Tibial nerve (tissue), 4 donors: ENCODE results near the gene RAX2. TPM values are rescaled to one million over a fixed set of nuclear protein-coding genes. Genes with fewer than 3 reads are reported as not detected.

Experiments
- DNase-seq, 2 donors: peaks; one replicate each; pipeline ENCODE4 v3.0.0-alpha.2; 2019; ENCODE audit warnings: low spot score in 2 of 2
- H3K27ac ChIP-seq, 4 donors: fragments of 200-600 bp; sonication (generic) in 3 of 4; one replicate each; pipeline ENCODE4 v1.5.1; 2017 to 2019; ENCODE audit warnings: mild to moderate bottlenecking in 1 of 4
- H3K27me3 ChIP-seq, 2 donors: fragments of 200-600 bp; sonication (generic) in 1 of 2; one replicate each; pipeline versions ENCODE4 v1.5.1 to v1.6.0; 2017 to 2019
- H3K36me3 ChIP-seq, 3 donors: fragments of 200-600 bp; sonication (generic); one replicate each; pipeline ENCODE4 v1.5.1; 2018 to 2019
- H3K4me1 ChIP-seq, 4 donors: fragments of 200-600 bp; sonication (generic) in 3 of 4; one replicate each; pipeline ENCODE4 v1.5.1; 2017 to 2019
- H3K4me3 ChIP-seq, 4 donors: fragments of 200-600 bp; sonication (generic) in 3 of 4; one replicate each; pipeline ENCODE4 v1.5.1; 2017 to 2019; ENCODE audit warnings: mild to moderate bottlenecking in 1 of 4, moderate library complexity in 1 of 4
- H3K9me3 ChIP-seq, 4 donors: fragments of 200-600 bp; sonication (generic) in 3 of 4; one replicate each; pipeline ENCODE4 v1.5.1; 2017 to 2019
- CTCF ChIP-seq, 5 experiments: fragments of 200-600 bp in 3 of 5; fragments of 450-650 bp in 2 of 5; sonication (generic) in 3 of 5; IDR thresholded peaks; one replicate each; pipeline ENCODE4 v1.5.1; 2016 to 2019; ENCODE audit warnings: antibody characterized with exemption in 5 of 5, mild to moderate bottlenecking in 3 of 5, moderate library complexity in 2 of 5
- EP300 ChIP-seq, 2 donors: sonication (generic); formaldehyde crosslinking; IDR thresholded peaks; one replicate each; pipeline ENCODE4 v1.6.1; 2017; ENCODE audit warnings: antibody characterized with exemption in 2 of 2, mild to moderate bottlenecking in 1 of 2
- POLR2A ChIP-seq, 2 donors: fragments of 450-650 bp; IDR thresholded peaks; one replicate each; pipeline ENCODE4 v1.6.1; 2017; ENCODE audit warnings: antibody characterized with exemption in 2 of 2, mild to moderate bottlenecking in 2 of 2, moderate library complexity in 2 of 2
- WGBS, 2 donors: methylation state at CpG; one replicate each; pipeline ENCODE4 v1.1.5; 2018; 5-methylcytosine and 5-hydroxymethylcytosine counted together
- total RNA-seq, 4 donors: library from RNA; depleted of rRNA; stranded (reverse); fragments of >200 nt; gene quantifications; one replicate each; pipeline ENCODE4 v1.1.0, GENCODE V29; 2016

Gene RAX2
- total RNA-seq, 4 donors from 2014 or later: not detected

GRCh38 chr19:3810708-3811355, 38.8 kb upstream of the RAX2 start:
- TF ChIP-seq POLR2A (IDR thresholded peaks at IDR 0.05): no peak
- TF ChIP-seq EP300 (IDR thresholded peaks at IDR 0.05): no peak
- TF ChIP-seq CTCF (IDR thresholded peaks at IDR 0.05): no peak
- 82 to 88% methylated on average over 11 to 36 of the region's 38 CpGs for WGBS, 2 donors
- Histone ChIP-seq H3K27me3 (peaks cover 0 to 14% of the 10 kb centered on the region in 2 donors), H3K27ac (no peak overlapping the region), H3K9me3 (no peaks in the 10 kb centered on the region), H3K4me3 (no peak overlapping the region), H3K36me3 (no peaks in the 10 kb centered on the region), H3K4me1 (peaks cover 0 to 10% (median 0%) of the 10 kb centered on the region in 4 donors)
- DNase-seq: no peak

DNA sequence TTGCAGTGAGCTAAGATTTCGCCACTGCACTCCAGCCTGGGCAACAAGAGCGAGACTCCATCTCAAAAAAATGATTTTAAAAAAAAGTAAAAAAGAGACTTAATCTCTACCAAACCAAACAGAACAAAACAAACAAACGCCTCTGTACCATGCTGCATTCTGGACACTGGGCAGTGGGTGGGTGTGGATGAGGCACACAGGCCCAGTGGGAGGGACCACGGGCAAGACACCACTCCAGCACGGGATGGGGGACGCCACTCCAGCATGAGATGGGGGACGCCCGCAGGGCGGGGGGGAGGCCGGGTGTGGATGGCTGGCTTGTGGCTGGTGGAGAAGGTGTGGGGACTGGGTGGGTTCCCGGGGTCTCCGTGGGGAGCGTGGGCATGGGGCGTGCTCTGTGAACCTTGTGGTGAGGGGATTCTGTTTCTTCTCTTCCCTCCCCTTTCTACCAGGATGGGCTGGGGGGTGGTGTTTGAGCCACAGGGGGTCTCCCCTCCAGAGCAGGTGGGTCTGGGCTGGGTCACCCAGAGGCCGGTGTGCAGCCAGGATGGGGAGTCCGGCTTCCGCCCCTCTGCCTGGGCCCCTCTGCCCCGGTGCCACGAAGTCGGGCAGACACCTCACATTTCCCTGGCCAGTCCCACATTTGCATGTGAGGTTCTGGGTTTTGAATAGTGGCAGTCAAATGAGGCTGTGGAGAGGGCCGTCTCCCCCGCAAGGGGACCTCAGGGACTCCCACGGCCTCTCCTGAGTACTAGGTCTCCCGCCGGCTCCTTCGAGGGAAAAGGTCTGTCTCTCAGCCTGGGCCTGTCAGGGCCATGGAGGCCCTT, 38.1 kb upstream of the RAX2 start:
- TF ChIP-seq EP300 (IDR thresholded peaks at IDR 0.05) (no peak), CTCF (IDR thresholded peaks at IDR 0.05) (no peak), POLR2A (IDR thresholded peaks at IDR 0.05) (no peak)
- Histone ChIP-seq H3K4me3 (no peak overlapping the region), H3K27me3 (peaks cover 0 to 22% of the 10 kb centered on the region in 2 donors), H3K36me3 (no peaks in the 10 kb centered on the region), H3K27ac (no peak overlapping the region), H3K4me1 (peaks cover 0 to 10% (median 0%) of the 10 kb centered on the region in 4 donors), H3K9me3 (no peaks in the 10 kb centered on the region)
- 74 to 80% methylated on average over 24 to 26 of the region's 26 CpGs for WGBS, 2 donors
- no peak for DNase-seq

DNA sequence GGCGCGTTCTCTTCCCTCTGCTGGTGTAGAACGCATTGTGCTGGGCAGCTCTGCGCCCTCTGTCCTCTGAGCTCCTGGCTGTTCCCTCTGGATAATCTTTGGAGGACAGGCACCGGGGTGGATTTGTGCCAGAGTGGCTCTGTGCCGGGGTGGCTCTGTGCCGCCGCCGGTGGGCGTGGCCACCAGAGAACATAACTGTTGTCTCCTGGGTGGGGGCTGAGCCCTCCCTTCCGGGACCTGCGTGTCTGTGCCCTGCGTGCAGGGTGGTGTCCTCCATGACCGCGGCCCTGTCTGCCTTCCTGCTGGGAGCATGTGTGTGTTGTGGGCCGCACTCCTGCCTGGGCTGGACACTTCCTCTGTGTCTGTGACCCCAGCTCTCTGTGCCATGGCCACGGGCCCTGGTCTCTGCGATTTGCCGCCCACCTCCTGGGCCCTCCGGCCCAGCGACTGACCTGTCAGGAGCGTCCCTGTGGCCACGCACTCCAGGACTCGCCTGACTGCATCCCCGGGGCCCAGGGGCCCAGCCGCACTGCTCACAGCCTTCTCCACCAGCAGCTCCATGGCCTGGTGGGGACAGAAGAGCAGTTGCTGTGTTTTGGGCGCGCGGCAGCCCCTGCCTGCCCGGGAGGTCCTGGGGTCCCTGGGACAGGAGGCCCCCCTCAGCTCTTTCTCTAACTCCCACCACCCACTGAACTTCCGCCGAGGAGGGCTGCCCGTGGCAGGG, 36.6 kb upstream of the RAX2 start:
- H3K27me3 ChIP-seq: peaks cover 0 to 34% of the 10 kb centered on the region in 2 donors
- DNase-seq: no peak
- H3K4me3 ChIP-seq: no peak overlapping the region
- WGBS, 2 donors: 82 to 83% methylated on average over 25 to 33 of the region's 33 CpGs
- TF ChIP-seq EP300 (IDR thresholded peaks at IDR 0.05): no peak
- no peak for TF ChIP-seq CTCF (IDR thresholded peaks at IDR 0.05)
- TF ChIP-seq POLR2A (IDR thresholded peaks at IDR 0.05): no peak
- no peaks in the 10 kb centered on the region for H3K9me3 ChIP-seq
- H3K4me1 ChIP-seq: peaks cover 0 to 10% (median 0%) of the 10 kb centered on the region in 4 donors
- H3K27ac ChIP-seq: no peak overlapping the region
- H3K36me3 ChIP-seq: no peaks in the 10 kb centered on the region

GRCh38 chr19:3807574-3808354, 35.7 kb upstream of the RAX2 start:
- TF ChIP-seq EP300 (IDR thresholded peaks at IDR 0.05): no peak
- TF ChIP-seq CTCF (IDR thresholded peaks at IDR 0.05): no peak
- H3K36me3 ChIP-seq: no peaks in the 10 kb centered on the region
- 96 to 97% methylated on average over 23 to 24 of the region's 35 CpGs for WGBS, 2 donors

More at GRCh38 chr19:3807574-3808354, 35.7 kb upstream of the RAX2 start:
- Histone ChIP-seq H3K27me3 (peaks cover 0 to 43% of the 10 kb centered on the region in 2 donors), H3K4me1 (peaks cover 0 to 2% (median 0%) of the 10 kb centered on the region in 4 donors), H3K9me3 (no peaks in the 10 kb centered on the region), H3K4me3 (no peak overlapping the region), H3K27ac (no peak overlapping the region)
- DNase-seq: no peak
